ENCODE measurements around the gene ADGRF3.

DNA sequence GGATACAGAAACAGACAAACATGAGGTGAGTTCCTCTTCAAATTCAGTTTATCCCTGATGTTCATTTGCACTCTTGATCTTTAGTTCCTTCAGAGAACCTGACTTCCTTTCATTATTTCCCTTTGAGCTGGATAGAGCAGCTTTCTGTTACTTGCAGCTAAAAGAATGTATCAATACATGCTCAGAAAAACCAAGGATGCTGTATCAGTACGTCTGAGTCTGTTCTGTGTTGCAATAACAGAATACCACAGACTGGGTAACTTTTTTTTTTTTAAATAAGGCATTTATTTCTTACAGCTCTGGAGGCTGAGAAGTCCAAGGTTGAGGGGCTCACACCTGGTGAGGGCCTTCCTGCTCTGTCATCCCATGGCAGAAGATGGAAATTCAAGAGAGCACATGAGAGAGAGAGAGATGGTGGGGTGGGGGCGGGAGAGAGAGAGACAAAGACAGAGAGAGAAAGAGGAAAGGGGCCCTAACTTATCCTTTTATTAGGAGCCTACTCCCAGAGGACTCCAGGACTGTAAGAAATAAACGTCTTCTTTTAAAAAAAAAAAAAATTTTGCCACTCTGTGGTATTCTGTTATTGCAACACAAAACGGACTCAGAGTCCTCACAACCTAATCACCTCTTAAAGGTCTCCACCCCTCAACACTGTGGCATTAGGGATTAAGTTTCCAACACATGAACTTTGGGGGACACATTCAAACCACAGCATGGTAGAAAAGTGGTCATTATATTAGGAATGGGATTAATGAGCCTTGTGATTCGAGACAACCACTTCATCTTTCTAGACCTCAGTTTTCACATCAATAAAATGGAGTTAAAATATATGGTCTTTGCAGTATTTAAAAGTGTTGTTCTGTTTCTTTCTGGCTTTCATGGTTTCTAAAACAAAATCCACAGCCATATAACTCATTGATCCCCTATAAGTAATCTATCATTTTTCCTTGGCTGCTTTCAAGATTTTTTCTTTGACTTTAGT is 19.0 kb downstream of the ADGRF3 start:
- TF ChIP-seq, protein P1, sequence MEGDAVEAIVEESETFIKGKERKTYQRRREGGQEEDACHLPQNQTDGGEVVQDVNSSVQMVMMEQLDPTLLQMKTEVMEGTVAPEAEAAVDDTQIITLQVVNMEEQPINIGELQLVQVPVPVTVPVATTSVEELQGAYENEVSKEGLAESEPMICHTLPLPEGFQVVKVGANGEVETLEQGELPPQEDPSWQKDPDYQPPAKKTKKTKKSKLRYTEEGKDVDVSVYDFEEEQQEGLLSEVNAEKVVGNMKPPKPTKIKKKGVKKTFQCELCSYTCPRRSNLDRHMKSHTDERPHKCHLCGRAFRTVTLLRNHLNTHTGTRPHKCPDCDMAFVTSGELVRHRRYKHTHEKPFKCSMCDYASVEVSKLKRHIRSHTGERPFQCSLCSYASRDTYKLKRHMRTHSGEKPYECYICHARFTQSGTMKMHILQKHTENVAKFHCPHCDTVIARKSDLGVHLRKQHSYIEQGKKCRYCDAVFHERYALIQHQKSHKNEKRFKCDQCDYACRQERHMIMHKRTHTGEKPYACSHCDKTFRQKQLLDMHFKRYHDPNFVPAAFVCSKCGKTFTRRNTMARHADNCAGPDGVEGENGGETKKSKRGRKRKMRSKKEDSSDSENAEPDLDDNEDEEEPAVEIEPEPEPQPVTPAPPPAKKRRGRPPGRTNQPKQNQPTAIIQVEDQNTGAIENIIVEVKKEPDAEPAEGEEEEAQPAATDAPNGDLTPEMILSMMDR (IDR thresholded peaks at IDR 0.05) = no peak
- TF ChIP-seq POLR2A (IDR thresholded peaks at IDR 0.05) (no peak), EP300 (IDR thresholded peaks at IDR 0.05) (no peak)

Data from ovary (tissue), 3 donors.